ENCODE results near the gene PIGM. TPM values are rescaled to one million over a fixed set of nuclear protein-coding genes. Genes with fewer than 3 reads are reported as not detected.

The PIGM gene
- total and polyA plus RNA-seq, 8 donors: 0.76 to 8.7 (median 4.0) TPM

DNA sequence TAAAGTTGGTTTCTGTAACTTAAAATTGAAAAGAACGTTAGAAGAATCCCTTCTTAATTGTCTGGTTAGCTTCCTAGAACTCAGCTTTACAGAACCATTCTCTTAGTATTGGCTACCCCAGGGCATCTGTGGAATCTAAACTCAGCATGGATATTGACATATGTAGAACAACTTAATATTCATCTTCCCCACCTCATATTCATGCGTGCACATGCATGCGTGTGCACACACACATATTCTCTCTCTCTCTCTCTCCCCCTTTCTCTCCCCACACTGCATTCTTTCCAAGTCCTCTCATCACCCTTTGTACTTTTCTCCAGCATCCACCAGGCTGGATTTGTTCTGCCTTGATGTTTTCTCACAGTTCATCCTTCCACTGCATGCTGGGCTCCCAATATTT lies 13.4 kb downstream of the PIGM start:
- H3K27me3 ChIP-seq: no peaks in the 10 kb centered on the region
- no peak for TF ChIP-seq EP300 (IDR thresholded peaks at IDR 0.05)
- TF ChIP-seq POLR2A (IDR thresholded peaks at IDR 0.05): no peak
- no peak for TF ChIP-seq POLR2AphosphoS5 (IDR thresholded peaks at IDR 0.05)
- TF ChIP-seq CTCF (IDR thresholded peaks at IDR 0.05): no peak
- DNase-seq: no peak
- H3K27ac ChIP-seq: no peak overlapping the region
- H3K4me1 ChIP-seq: no peaks in the 10 kb centered on the region
- H3K9me3 ChIP-seq: no peaks in the 10 kb centered on the region
- no peak overlapping the region for H3K4me3 ChIP-seq
- WGBS, 5 donors: 83 to 90% (median 85%) methylated on average over 3 of the region's 3 CpGs
- intact Hi-C loops (cut with DNase I; ENCODE audit: low total_unique reads): no loop called here
- no peaks in the 10 kb centered on the region for H3K36me3 ChIP-seq

GRCh38 chr1:160017592-160017991 lies 14.2 kb downstream of the PIGM start:
- DNase-seq: no peak
- 34 to 55% (median 54%) methylated on average over 1 of the region's 1 CpG for WGBS, 5 donors
- no peak overlapping the region for H3K4me3 ChIP-seq
- H3K4me1 ChIP-seq: no peaks in the 10 kb centered on the region
- no peaks in the 10 kb centered on the region for H3K27me3 ChIP-seq
- intact Hi-C loops (cut with DNase I; ENCODE audit: low total_unique reads): no loop called here
- H3K36me3 ChIP-seq: no peaks in the 10 kb centered on the region
- TF ChIP-seq POLR2A (IDR thresholded peaks at IDR 0.05) (no peak), CTCF (IDR thresholded peaks at IDR 0.05) (no peak)
- no peak overlapping the region for H3K27ac ChIP-seq
- H3K9me3 ChIP-seq: no peaks in the 10 kb centered on the region

GRCh38 chr1:160011781-160012180 lies 20.0 kb downstream of the PIGM start:
- H3K27me3 ChIP-seq: no peaks in the 10 kb centered on the region
- no peaks in the 10 kb centered on the region for H3K9me3 ChIP-seq
- H3K4me1 ChIP-seq: no peaks in the 10 kb centered on the region
- H3K36me3 ChIP-seq: no peaks in the 10 kb centered on the region
- H3K4me3 ChIP-seq: no peak overlapping the region
- intact Hi-C loops (cut with DNase I; ENCODE audit: low total_unique reads): no loop called here
- no peak for TF ChIP-seq EP300 (IDR thresholded peaks at IDR 0.05)
- TF ChIP-seq POLR2AphosphoS5 (IDR thresholded peaks at IDR 0.05): no peak
- TF ChIP-seq POLR2A (IDR thresholded peaks at IDR 0.05): no peak
- no peak for TF ChIP-seq CTCF (IDR thresholded peaks at IDR 0.05)
- WGBS, 5 donors: 58 to 69% (median 66%) methylated on average over 3 of the region's 3 CpGs
- H3K27ac ChIP-seq: no peak overlapping the region
- DNase-seq: no peak

DNA sequence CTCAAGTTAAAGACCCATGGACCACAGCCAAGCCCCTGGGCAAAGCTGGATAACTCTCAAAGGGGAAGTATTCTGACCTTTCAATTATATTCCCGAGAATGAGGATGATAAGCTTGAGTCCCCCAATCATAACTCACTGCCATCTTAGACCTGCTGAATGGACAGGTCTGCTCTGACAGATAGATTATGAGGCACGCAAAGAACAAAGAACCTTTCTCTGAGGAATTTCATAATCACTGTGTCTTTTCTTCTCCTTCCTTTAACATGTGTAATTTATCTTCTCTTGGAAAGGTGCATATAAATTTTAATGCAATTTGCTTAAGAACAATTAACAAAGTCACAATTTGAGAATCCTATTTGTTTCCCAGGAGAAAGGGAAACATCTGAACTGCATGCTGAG lies 22.0 kb downstream of the PIGM start:
- no peak for TF ChIP-seq POLR2AphosphoS5 (IDR thresholded peaks at IDR 0.05)
- TF ChIP-seq POLR2A (IDR thresholded peaks at IDR 0.05): no peak
- TF ChIP-seq CTCF (IDR thresholded peaks at IDR 0.05): no peak
- no peak for TF ChIP-seq EP300 (IDR thresholded peaks at IDR 0.05)
- H3K27me3 ChIP-seq: no peaks in the 10 kb centered on the region
- H3K27ac ChIP-seq: no peak overlapping the region
- H3K9me3 ChIP-seq: no peaks in the 10 kb centered on the region
- no peak overlapping the region for H3K4me3 ChIP-seq
- intact Hi-C loops (cut with DNase I; ENCODE audit: low total_unique reads): loop anchor here (5.0 to 10.0 kb wide), 2 partner anchors 78 to 215 kb away; no protein-coding TSS in a partner anchor
- H3K4me1 ChIP-seq: no peaks in the 10 kb centered on the region
- WGBS, 5 donors: 31 to 45% (median 36%) methylated on average over 2 of the region's 2 CpGs
- H3K36me3 ChIP-seq: no peaks in the 10 kb centered on the region
- DNase-seq: no peak
